Measurements from ENCODE around the gene MTR.

The MTR gene

DNA sequence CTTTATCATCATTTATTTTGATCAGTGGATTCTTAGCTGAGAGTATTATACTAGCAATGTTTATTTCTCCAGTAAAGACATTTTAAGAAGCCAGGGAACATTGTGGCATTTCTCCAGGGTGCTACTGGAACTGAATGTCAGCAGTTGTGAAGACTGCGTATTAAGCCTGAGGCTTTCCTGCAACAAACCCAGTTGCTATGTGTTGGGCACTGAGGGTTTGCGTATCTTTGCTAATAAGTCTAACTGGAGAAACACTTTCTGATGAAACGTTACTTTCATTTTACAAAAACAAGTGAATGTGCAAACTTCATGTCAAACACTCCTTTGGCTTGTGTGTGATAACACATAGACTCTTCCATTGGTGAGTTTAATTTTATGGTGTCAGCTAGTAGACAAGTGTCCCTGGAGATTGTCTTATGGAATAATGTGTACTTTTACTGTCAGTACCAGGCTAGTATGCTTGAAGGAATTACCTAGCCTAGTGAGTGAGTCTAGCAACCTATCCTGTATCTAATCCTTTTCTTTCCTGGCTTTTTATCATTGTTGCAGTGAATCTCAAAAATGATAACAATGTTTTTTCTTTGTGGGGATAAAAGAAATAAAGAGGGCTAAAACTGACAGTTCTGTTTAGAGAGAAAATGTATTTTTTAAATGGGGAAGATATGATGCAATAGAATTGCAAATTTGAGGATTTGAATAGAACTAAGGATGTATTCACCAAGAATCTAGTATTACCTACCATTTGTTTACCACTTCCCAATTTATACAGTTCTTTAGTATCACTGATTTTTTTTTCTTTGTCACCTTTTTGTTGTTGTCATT, 70.1 kb downstream of the MTR start:
- DNase-seq: no peak

DNA sequence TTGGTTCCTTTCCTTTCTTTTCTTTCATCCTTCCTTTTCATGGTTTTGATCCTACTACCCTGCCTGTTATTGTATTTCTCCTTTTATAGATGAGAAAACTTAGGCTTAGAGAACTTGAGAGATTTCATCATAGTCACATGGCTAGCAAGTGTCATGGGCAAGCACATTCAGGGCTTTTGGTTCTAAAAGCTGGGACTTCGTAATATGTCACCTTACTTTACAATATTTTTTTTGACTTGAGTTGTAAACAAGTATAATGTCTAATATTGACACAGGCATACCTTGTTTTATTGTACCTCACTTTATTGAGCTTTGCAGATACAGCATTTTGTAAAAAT, 70.7 kb downstream of the MTR start:
- DNase-seq: no peak

DNA sequence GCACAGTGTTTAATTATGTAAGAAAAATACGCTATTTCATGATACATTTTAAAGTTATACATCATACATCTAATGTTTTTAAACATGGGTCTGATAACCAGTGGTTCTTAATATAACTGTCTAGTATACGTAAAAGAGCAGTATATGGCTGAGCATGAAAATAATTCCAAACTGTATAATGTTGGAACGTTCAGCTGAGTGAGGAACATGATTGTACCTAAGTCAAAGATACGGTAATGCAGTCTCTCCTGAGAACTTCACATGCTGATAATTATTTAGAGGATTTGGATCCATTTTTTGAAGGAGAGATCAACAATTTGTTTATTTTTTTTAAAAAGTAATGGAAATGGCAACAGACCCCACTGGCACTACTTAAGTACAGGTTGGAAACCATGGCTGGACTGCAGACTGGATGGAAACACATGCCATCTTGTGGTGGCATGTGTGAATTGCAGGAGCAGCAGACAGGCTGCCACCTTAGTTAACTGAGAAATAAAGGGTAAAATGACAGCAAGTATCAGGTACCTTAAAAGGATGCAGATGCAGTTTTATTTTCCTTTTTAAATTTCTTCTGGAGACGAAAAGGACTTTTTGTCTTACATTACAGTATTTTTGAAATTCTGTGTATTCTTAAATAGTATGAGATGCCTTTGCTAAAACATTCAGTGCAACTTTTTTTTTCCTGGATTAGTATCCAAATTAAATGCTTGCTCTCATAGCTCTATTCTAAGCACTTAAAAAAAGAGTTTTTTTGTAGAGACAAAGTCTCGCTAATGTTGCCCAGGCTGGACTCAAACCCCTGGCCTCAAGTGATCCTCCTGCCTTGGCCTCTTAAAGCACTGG, 73.8 kb downstream of the MTR start:
- no peak for DNase-seq

GRCh38 chr1:236869911-236870310, 74.8 kb downstream of the MTR start:
- no peak for DNase-seq

DNA sequence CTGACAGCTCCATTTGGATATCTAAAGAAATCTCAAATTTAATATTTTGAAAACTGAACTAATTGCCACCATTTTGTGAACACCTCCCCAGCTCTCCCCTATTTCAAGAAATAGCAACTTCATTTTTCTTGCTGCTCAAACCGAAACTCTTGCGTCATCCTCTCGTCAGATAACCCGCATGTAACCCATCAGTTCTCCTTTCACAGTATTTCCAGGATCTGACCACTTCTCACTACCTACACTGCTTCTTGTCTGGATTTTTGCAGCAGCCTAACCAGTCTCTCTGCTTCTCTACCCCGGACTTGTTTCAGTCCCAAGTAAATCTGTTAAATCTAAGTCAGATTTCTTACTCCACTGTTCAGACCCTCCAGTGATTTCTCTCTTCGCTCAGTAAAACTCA, 75.6 kb downstream of the MTR start:
- DNase-seq: no peak

- no peak for DNase-seq
These were observed 77.1 kb downstream of the MTR start for GRCh38 chr1:236872075-236872666.

GRCh38 chr1:236875975-236876374, 80.9 kb downstream of the MTR start:
- no peak for DNase-seq

GRCh38 chr1:236877661-236878060, 82.6 kb downstream of the MTR start:
- DNase-seq: no peak

GRCh38 chr1:236880209-236880608, 85.1 kb downstream of the MTR start:
- DNase-seq: no peak

GRCh38 chr1:236882678-236883077, 87.6 kb downstream of the MTR start:
- no peak for DNase-seq

DNA sequence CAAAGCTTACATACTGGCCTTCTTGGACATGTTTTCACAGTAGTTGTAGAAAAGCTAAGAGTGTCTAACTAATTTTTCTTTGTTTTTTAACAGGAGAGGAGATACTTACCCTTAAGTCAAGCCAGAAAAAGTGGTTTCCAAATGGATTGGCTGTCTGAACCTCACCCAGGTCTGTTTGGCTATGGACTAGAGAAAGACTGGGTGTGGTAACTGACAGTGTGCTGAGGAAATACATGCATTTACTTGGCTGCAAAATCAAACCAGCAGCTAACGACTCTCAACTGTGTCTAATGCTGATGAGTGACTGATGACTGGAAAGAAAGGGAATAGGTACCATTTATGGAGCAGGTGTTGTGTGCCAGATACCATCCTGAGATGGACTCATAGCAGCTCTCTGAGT, 91.1 kb downstream of the MTR start:
- no peak for DNase-seq

GRCh38 chr1:236887081-236887480, 92.0 kb downstream of the MTR start:
- no peak for DNase-seq

GRCh38 chr1:236888126-236888525, 93.0 kb downstream of the MTR start:
- DNase-seq: no peak

GRCh38 chr1:236888903-236889302, 93.8 kb downstream of the MTR start:
- DNase-seq: no peak

DNA sequence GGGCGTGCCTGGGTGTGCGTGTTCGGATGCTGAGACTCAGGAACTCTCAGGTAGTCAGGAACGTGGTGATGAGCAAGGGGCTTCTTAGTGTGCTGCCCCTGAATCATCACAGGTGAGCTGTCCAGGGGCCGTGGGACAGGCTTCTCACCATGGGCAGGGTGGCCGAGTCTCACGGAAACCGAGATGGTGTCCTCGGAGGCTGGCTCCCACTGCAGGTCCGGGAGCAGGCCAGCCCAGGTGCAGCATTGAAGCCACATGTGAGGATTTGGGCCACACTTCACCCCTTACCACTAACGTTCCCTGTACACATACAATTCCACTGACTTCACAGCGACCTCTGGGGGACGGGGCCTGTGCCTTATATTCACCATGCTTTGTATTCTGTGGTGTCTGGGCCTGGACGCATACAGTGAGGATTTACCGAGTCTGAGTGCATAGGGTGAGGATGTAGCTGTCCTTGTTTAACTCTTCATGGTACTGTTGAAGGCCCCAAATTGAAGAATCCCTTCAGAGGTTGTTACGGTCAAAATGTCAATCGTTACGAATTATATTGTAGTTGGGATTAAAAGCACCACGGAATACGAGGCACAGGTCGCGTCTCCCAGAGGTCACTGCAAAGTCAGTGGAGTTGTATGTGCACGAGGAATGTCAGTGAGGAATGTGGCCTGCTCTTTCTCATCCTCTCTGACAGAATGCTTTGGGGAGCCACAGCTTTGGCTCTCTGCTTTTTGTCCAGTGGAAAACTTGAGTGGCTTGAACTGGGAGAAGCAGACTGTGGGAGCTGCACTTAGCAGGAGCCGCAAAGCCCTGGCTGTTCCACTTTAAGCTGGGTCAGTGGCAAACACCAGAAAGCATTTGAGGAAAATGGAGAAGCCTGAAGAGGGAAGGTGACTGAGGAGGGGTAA, 95.3 kb downstream of the MTR start:
- DNase-seq: no peak

DNA sequence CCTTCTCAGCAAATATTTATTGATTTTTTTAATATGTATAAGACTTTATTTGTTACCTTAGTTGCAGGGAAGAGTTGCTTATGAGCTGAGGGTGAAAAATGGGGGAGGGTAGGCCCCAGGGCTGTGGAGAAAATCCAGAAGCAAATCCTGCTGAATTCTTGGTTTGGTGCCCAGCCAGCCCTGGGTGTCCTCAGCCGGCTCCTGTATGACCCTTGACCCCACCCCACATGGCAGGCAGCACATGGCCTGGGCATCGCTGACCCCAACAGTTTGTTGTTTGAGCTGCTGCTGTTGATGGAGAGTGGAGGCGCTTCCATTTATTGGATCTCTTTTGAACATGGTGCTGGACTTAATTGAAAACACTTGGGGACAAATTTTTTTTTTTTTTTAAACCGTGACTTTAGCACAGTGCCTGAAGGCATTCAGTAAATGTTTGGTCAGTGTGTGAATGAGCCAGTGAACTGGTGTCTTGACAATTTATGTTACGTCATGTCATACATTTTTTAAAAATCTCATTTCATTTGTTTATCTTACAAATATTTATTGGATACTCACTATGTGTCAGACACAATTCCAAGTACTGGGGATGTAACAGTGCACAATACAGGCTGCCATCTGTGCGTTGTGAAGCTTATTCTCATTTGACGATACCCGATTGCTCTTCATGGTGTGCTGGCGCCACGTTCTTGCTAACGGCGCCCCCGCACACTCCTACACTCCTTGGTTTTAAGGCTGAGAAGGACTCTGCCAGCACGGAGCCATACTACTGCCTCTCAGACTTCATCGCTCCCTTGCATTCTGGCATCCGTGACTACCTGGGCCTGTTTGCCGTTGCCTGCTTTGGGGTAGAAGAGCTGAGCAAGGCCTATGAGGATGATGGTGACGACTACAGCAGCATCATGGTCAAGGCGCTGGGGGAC, 98.8 kb downstream of the MTR start:
- no peak for DNase-seq

GRCh38 chr1:236895665-236896387, 100.7 kb downstream of the MTR start:
- DNase-seq: no peak

- no peak for DNase-seq
These were observed 101.6 kb downstream of the MTR start for GRCh38 chr1:236896716-236897115.

DNA sequence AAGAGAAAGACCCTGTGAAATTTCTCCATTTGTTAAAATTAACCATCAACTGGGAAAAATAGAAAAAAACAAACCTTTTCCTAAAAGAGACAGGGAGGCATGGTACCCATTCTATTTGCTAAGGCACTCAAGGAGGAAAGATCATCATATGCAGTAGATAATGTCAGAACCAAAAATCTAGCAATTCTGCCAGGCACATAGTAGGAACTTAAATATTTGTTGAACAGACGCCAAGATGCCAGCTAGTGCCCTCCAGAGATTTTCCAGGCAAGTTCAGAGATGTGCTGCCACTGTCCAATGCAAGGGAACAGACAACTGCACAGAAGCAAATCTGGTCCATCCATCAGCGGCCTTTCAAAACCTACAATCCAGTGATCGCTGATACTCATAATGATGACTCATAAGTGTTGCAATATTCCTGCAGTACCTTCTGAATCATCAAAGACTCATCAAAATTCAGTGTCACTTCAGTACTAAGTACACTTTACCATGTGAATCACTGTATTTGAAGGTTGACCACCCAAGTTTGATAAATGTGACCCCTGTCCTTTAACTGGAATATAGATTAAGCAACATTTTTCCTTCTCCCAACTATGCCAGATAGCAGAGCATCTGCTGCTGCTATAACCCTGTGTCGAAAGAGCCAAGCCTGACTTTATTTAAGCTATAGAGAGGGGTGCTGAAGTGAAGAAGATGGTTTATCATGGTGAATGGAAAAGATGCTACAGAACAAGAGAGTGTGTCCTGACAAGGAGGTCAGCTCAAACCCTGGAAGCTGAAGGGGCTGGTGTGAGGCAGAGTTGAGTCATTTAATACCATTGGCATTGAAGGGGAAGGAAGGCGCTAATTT, 110.0 kb downstream of the MTR start:
- no peak for DNase-seq

DNA sequence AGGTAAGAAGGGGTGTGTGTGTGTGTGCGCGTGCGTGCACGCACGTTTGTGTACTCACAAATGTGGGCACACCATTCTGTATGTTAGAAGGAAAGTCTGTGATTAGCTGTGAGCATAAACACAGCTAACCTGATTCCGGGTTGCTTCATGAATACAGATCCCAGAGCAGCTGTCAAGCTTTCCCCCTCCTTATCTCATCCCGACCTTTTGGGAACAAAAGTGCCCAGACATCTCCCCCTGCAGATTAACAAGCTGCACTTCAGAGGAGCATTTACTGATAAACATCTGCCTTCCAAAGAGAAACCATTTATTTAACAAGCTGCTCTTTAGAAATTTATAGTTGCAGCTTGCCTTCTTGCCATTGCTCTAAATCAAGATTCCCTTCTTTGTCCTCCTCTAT, 112.1 kb downstream of the MTR start:
- no peak for DNase-seq

All from activated gamma-delta T cell (primary cell).